ENCODE results near the gene VPS26C. TPM values are rescaled to one million over a fixed set of nuclear protein-coding genes. Genes with fewer than 3 reads are reported as not detected.
A peak's percentile ranks its signal among the peaks of the same experiment; 100 is the strongest.

The VPS26C gene
- total and polyA plus RNA-seq, 9 of the 15 experiments (the other 6 are each of a cell fraction or from before 2014, with no cell fraction given), result 32.8 to 48.7 (median 42.1) TPM

GRCh38 chr21:37267269-37268185 lies at the start of gene VPS26C (continued):
- TF ChIP-seq ATF6 (CRISPR knock-in tag; IDR thresholded peaks at IDR 0.05), result peak; percentile 86
- TF ChIP-seq IFI16 (CRISPR knock-in tag; IDR thresholded peaks at IDR 0.05), result no peak
- TF ChIP-seq ZBTB9 (CRISPR knock-in tag; IDR thresholded peaks at IDR 0.05), result 0 out of 2 replicates have a peak, but pooled peaks have one; percentile 37
- TF ChIP-seq ZBTB17 (CRISPR knock-in tag; IDR thresholded peaks at IDR 0.05), result 0 out of 2 replicates have a peak, but pooled peaks have one; percentile 75
- TF ChIP-seq ERF (CRISPR knock-in tag; IDR thresholded peaks at IDR 0.05), result peak; percentile 91
- peak; percentile 91 for TF ChIP-seq MGA (IDR thresholded peaks at IDR 0.05)
- TF ChIP-seq ZFP30 (CRISPR knock-in tag; IDR thresholded peaks at IDR 0.05; ENCODE audit: borderline replicate concordance), result no peak
- peak; percentile 98 for TF ChIP-seq POLR2G (IDR thresholded peaks at IDR 0.05; ENCODE audit: low read depth, low read length)
- TF ChIP-seq HEY1 (CRISPR knock-in tag; IDR thresholded peaks at IDR 0.05; ENCODE audit: borderline replicate concordance), result no peak
- peak; percentile 93; the same call in 1 of the 2 replicates for TF ChIP-seq KLF13 (tag; IDR thresholded peaks at IDR 0.05; ENCODE audit: borderline replicate concordance, low read depth)

Data from K562 (cell line).